Choroid plexus epithelial cell (primary cell): Measurements from ENCODE around the gene PTPRH.

Experiments
- DNase-seq: peaks from one replicate; pipeline ENCODE4 v3.0.0-alpha.2; 2010; ENCODE audit warnings: low read depth
- H3K4me3 ChIP-seq: 2 replicates; pipeline ENCODE4 v1.5.1; 2011; ENCODE audit warnings: low read depth, mild to moderate bottlenecking, control low read depth, low read length, moderate library complexity
- CTCF ChIP-seq: conservative IDR thresholded peaks from 2 replicates; pipeline ENCODE4 v1.5.1; 2011; ENCODE audit warnings: low read depth, mild to moderate bottlenecking, control low read depth, inconsistent platforms, low read length, moderate library complexity

The PTPRH gene

DNA sequence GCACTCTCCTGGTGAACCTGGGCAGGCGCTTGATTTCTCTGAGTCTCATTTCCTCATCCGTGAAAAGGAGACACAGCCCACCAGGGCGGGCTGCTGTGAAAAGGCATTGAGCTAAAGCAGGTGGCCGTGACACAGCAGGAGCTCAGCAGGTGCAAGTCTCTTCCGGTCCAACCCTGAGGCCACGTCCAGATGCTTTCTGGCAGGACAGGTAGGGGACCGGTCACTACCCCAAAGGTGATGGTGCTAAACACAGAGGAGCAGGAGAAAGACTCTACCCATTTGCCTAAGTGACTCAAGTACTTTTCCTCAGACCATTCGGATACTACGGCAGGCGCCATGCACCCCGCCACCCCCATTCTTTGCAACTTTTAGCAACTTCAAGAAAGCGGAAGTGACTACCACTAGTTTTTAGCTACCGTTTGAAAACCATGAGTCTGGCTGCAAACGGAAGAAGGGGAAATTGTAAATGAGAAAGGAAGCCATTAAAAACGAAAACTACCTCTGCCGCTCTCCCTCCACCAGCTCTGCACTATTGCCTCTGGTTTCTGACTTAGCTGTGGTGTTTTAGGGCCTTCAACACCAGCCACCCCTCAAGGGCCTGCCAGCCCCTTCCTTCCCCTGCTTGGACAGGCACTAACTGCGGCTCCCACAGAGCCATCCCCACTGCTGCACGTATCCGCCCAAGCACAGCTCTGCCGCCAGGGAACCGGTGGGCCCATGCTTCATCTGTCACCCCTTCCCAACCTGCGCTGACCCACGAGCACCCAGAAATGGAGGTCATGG is 44.7 kb upstream of the PTPRH start:
- H3K4me3 ChIP-seq, result no peak overlapping the region
- TF ChIP-seq CTCF, result no peak
- no peak for DNase-seq

DNA sequence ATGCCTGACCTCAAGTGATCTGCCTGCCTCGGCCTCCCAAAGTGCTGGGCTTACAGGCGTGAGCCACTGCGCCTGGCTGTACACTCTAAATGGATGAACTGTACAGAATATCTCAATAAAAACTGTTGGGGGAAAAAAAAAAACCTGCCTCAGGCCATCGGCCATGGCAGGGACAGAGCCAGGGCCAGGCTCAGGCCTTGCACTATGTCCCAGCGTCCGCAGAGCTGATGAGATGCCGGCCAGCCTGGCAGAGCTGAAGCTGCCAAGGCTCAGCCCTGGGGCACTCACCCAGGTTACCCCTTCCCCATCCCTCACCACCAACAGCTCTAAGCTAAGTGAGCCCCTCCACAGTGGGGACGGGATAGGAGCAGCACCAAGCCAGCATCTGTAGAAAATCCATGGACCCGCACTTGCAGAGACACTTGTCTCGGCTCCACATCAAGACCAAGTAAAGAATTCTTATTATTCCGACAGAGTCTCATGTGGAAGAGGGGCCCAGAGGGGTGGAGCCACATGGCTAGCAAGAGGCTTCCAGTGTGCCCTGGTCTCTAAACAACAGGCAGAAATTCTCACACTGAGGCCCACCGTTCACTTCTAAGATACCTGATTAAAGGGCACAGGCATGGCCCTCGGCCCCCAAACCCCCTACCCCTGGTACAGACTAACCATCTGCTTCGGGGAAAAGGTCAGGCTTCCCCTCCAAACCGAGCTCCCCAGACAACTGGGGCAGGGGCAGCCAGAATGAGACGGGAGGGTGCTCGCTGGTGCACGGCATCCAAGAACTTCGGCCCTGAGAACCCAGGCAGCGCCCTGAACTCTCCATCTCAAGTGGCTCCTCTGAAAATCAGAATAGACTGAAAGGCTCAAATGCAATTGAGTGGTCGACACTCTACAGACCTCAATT is 43.7 kb upstream of the PTPRH start:
- H3K4me3 ChIP-seq, result no peak overlapping the region
- TF ChIP-seq CTCF, result no peak
- DNase-seq, result no peak

DNA sequence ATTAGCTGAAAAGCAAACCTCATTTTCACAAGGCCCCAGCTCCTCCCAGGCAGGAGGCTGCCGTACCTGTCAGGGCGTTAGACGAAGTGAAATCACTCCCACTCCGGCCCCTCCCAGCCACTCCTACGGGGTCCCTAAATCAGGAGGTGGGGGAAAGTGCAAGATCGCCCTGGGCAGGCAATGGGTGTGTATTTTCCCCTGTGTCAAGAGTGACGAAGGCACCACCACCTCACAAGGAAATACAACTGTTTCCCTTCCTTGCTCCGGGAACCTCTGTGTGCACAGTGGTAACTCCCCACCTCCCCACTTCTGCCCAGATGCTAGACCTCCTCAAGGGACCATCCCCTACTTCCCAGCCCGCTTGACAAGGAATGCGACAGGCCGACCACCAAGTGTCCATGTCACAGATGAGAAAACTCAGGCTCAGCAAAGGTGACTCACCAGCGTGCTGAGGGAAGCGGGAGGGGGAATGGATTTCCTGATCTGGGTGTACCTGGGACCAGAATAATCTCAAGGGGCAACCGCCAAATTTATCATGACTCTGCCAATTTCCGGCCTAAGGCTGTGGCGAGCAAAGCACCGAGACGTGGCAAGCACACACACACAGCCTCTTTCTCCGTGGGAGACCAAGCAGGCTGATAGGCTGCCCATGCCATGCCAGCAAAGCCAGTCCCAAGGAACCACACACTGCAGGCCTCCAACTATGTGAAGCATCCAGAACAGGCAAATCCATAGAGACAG is 42.2 kb upstream of the PTPRH start:
- TF ChIP-seq CTCF, result no peak
- no peak overlapping the region for H3K4me3 ChIP-seq
- peak; percentile 14 for DNase-seq

GRCh38 chr19:55250262-55251036 is 41.1 kb upstream of the PTPRH start:
- TF ChIP-seq CTCF, result no peak
- DNase-seq, result no peak
- no peak overlapping the region for H3K4me3 ChIP-seq

DNA sequence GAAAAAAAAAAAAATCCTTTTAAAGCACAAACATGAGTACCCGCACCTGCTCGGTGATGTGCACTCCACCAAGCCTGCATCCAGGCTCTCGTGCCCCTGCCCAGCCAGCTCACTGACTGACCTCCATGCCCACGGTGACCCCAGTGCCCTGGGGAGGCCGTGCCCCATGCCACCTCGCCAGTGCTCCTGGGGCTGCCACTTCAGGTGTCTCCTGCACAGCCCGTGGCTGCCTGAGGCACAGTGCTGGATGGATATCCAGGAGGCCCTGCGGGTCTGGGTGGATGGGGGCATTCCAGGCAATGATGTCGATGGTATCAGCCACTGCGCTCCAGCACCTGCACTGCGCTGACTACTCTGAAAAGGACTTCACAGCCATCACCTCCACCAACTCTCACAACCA is 40.5 kb upstream of the PTPRH start:
- no peak for TF ChIP-seq CTCF

DNA sequence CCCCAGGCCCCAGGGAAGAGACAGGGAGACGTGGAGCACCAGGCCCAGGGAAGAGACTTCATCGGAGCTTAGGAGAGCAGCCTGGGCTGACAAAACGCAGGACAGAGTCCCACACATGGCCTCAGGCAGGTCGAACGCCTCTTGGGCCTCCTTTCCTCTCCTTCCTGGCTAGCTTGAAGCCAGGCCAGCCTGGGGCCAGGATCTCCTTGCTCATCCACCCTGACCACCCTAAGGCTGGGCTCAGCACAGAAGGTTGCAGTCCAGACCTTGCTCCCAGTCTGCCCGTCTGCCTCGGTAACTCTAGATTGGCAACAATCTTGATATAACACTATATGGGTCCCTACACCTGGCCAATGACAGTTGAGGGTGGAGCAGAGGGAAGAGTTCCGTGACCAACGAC is 39.4 kb upstream of the PTPRH start:
- no peak overlapping the region for H3K4me3 ChIP-seq
- TF ChIP-seq CTCF, result no peak
- DNase-seq, result no peak

More for the DNA sequence above, 40.5 kb upstream of the PTPRH start:
- no peak overlapping the region for H3K4me3 ChIP-seq
- DNase-seq, result no peak
